ENCODE measurements around the gene SSTR3. TPM values are rescaled to one million over a fixed set of nuclear protein-coding genes. Genes with fewer than 3 reads are reported as not detected.

Gene SSTR3
- total RNA-seq, 1 experiment from 2014 or later = 0.08 TPM

DNA sequence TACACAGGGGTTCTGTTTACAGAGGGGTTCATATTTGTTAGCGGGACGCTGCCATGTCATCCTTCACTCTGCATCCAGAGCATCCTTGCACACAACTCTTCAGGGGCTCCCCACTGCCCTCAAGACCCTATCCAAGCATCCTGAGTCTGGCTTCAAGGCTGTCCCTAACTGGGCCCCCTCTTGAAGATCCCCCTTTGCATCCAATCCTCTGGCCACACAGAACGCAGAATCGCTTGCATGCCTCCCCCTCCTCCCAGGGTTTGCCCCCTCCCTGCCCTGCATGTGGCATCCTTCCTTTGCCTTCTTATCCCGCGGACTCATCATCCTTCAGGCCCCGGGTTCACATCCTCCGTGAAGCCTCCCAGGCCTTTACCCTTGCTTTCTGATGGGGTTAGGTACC, 42.9 kb downstream of the SSTR3 start:
- BruUV-seq (replicated peaks) = no TSS peak
- in situ Hi-C loops (cut with HindIII; ENCODE audit: low pct_unique_long_range_greater_than_20kb, low sequenced_read_pairs) = no loop called here
- Histone ChIP-seq H3K4me3 (ENCODE audit: low read depth in 2 of 2, low read length in 2 of 2) (no peak overlapping the region), H3K27ac (ENCODE audit: low read length) (no peak overlapping the region), H3K36me3 (ENCODE audit: control insufficient read depth, insufficient read depth, low read length) (no peaks in the 10 kb centered on the region), H3K27me3 (ENCODE audit: control insufficient read depth, insufficient read depth, low read length) (no peaks in the 10 kb centered on the region), H3K4me1 (ENCODE audit: control insufficient read depth, insufficient read depth, low read length) (peaks cover 16% of the 10 kb centered on the region), H3K9me3 (ENCODE audit: control insufficient read depth, insufficient read depth, low read depth, low read length) (no peaks in the 10 kb centered on the region)
- DNase-seq (ENCODE audit: low read depth, low spot score) (no peak), ATAC-seq (no peak)
- CTCF ChIA-PET = no interaction called here
- TF ChIP-seq SIN3A (IDR thresholded peaks at IDR 0.05; ENCODE audit: borderline replicate concordance, insufficient read depth, low read depth, low read length) (no peak), POLR2AphosphoS5 (IDR thresholded peaks at IDR 0.05; ENCODE audit: low read depth, low read length) (no peak), TCF7L2 (IDR thresholded peaks at IDR 0.05; ENCODE audit: low read depth, low read length) (no peak)
- TF ChIP-seq, protein P1, sequence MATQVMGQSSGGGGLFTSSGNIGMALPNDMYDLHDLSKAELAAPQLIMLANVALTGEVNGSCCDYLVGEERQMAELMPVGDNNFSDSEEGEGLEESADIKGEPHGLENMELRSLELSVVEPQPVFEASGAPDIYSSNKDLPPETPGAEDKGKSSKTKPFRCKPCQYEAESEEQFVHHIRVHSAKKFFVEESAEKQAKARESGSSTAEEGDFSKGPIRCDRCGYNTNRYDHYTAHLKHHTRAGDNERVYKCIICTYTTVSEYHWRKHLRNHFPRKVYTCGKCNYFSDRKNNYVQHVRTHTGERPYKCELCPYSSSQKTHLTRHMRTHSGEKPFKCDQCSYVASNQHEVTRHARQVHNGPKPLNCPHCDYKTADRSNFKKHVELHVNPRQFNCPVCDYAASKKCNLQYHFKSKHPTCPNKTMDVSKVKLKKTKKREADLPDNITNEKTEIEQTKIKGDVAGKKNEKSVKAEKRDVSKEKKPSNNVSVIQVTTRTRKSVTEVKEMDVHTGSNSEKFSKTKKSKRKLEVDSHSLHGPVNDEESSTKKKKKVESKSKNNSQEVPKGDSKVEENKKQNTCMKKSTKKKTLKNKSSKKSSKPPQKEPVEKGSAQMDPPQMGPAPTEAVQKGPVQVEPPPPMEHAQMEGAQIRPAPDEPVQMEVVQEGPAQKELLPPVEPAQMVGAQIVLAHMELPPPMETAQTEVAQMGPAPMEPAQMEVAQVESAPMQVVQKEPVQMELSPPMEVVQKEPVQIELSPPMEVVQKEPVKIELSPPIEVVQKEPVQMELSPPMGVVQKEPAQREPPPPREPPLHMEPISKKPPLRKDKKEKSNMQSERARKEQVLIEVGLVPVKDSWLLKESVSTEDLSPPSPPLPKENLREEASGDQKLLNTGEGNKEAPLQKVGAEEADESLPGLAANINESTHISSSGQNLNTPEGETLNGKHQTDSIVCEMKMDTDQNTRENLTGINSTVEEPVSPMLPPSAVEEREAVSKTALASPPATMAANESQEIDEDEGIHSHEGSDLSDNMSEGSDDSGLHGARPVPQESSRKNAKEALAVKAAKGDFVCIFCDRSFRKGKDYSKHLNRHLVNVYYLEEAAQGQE (IDR thresholded peaks at IDR 0.05; ENCODE audit: insufficient read depth in 1 of 2, low read depth in 2 of 2, low read length in 1 of 2) = no peak
- TF ChIP-seq, protein P2, sequence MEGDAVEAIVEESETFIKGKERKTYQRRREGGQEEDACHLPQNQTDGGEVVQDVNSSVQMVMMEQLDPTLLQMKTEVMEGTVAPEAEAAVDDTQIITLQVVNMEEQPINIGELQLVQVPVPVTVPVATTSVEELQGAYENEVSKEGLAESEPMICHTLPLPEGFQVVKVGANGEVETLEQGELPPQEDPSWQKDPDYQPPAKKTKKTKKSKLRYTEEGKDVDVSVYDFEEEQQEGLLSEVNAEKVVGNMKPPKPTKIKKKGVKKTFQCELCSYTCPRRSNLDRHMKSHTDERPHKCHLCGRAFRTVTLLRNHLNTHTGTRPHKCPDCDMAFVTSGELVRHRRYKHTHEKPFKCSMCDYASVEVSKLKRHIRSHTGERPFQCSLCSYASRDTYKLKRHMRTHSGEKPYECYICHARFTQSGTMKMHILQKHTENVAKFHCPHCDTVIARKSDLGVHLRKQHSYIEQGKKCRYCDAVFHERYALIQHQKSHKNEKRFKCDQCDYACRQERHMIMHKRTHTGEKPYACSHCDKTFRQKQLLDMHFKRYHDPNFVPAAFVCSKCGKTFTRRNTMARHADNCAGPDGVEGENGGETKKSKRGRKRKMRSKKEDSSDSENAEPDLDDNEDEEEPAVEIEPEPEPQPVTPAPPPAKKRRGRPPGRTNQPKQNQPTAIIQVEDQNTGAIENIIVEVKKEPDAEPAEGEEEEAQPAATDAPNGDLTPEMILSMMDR (IDR thresholded peaks at IDR 0.05) = no peak
- POLR2A ChIA-PET = interaction anchor here (0.8 kb wide), 1 partner anchor 18 kb away, joined by 7 read pairs; no protein-coding TSS in a partner anchor
- intact Hi-C loops (cut with micrococcal nuclease; ENCODE audit: unreplicated experiment) = no loop called here

DNA sequence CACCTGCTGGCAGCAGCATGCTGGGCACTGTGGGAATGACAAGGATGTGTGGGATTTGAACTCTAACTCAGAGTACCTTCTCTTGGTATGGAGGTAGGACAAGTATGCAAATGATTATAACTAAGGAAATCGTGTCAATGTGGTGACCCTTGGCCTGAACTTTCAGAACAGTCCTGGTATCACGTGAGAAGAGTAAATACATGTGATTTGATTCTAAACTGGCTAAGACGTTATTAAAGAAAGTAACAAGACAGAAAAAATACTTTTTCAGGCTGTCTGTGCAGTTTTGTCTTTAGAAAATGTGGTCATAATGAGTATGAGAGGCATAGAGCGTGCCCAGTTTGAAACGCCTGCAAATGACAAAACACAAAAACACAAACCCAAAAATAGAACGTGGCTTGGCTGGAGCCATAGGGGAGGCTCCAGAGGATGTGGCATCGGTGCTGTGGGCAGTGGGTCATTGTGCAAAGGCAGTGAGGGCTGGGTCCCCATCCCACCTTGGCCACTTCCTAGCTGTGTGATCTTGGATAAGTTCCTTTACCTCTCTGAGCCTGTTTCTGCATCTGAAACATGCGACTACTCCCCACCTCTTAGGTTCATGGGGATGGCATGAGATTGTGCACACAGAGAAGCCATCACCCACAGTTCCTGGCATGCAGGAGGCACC, 44.2 kb downstream of the SSTR3 start:
- BruUV-seq (replicated peaks) = no TSS peak
- ChIA-PET POLR2A (no interaction called here), CTCF (interaction anchor here (0.6 kb wide), 1 partner anchor 31 kb away, joined by 3 read pairs; no protein-coding TSS in a partner anchor)
- in situ Hi-C loops (cut with HindIII; ENCODE audit: low pct_unique_long_range_greater_than_20kb, low sequenced_read_pairs) = no loop called here
- Histone ChIP-seq H3K9me3 (ENCODE audit: control insufficient read depth, insufficient read depth, low read depth, low read length) (no peaks in the 10 kb centered on the region), H3K4me3 (ENCODE audit: low read depth in 2 of 2, low read length in 2 of 2) (no peak overlapping the region), H3K4me1 (ENCODE audit: control insufficient read depth, insufficient read depth, low read length) (peaks cover 16% of the 10 kb centered on the region), H3K27me3 (ENCODE audit: control insufficient read depth, insufficient read depth, low read length) (no peaks in the 10 kb centered on the region), H3K36me3 (ENCODE audit: control insufficient read depth, insufficient read depth, low read length) (no peaks in the 10 kb centered on the region), H3K27ac (ENCODE audit: low read length) (peak overlapping the region; percentile 39; the same call in 1 of the 2 replicates)
- intact Hi-C loops (cut with micrococcal nuclease; ENCODE audit: unreplicated experiment) = loop anchor here (2.0 kb wide), 1 partner anchor 29 kb away; no protein-coding TSS in a partner anchor
- TF ChIP-seq, protein P1 (IDR thresholded peaks at IDR 0.05; ENCODE audit: insufficient read depth in 1 of 2, low read depth in 2 of 2, low read length in 1 of 2) = no peak
- TF ChIP-seq TCF7L2 (IDR thresholded peaks at IDR 0.05; ENCODE audit: low read depth, low read length) = no peak
- no peak for DNase-seq (ENCODE audit: low read depth, low spot score)
- no peak for ATAC-seq

Measured in Panc1 (cell line).